Measurements from ENCODE around the gene RNASE8. TPM values are rescaled to one million over a fixed set of nuclear protein-coding genes. Genes with fewer than 3 reads are reported as not detected.

RNASE8 gene
- total and polyA plus RNA-seq, 2 of the 8 experiments (the other 6 are each of a cell fraction or from before 2014, with no cell fraction given): not detected

GRCh38 chr14:21054768-21055145 lies 2.9 kb upstream of the RNASE8 start:
- Histone ChIP-seq H2BK20ac (ENCODE audit: low read length) (no peak overlapping the region), H3K36me3 (ENCODE audit: control insufficient read depth in 2 of 4, insufficient read depth in 4 of 4, low read length in 3 of 4) (no peaks in the 10 kb centered on the region), H2AK5ac (ENCODE audit: low read depth, low read length) (no peak overlapping the region), H2AFZ (ENCODE audit: low read length) (no peak overlapping the region), H2BK15ac (ENCODE audit: low read length) (no peak overlapping the region), H3K9ac (replicated peaks in 1 of 4; ENCODE audit: extremely low read depth in 1 of 4, low read depth in 3 of 4, low read length in 3 of 4) (no peak overlapping the region), H3K18ac (ENCODE audit: extremely low read depth, low read length) (no peak overlapping the region), H4K91ac (replicated peaks; ENCODE audit: insufficient read length, low read length) (no peak overlapping the region), H4K5ac (ENCODE audit: insufficient read length, low read depth, low read length) (no peak overlapping the region), H2BK5ac (ENCODE audit: low read depth, low read length) (no peak overlapping the region), H3K14ac (ENCODE audit: insufficient read length) (no peak overlapping the region), H3K9me3 (ENCODE audit: insufficient read depth in 2 of 2, low read depth in 1 of 2, low read length in 1 of 2) (no peaks in the 10 kb centered on the region), H3K4me1 (replicated peaks in 1 of 4; ENCODE audit: control insufficient read depth in 3 of 4, insufficient read depth in 4 of 4, low read length in 3 of 4) (peaks cover 0 to 3% (median 0%) of the 10 kb centered on the region in 4 experiments; a peak in 2 of 7 replicates), H3K56ac (replicated peaks; ENCODE audit: insufficient read length, low read depth, low read length) (no peak overlapping the region), H3K23ac (ENCODE audit: insufficient read length) (no peak overlapping the region), H3K23me2 (ENCODE audit: low read depth, low read length) (no peaks in the 10 kb centered on the region), H3K27ac (ENCODE audit: low read depth, low read length) (no peak overlapping the region), H2BK120ac (replicated peaks; ENCODE audit: low read depth, low read length) (no peak overlapping the region), H3K4ac (replicated peaks; ENCODE audit: insufficient read length, low read depth, low read length) (no peak overlapping the region), H2BK12ac (ENCODE audit: low read depth, low read length) (no peak overlapping the region), H3K4me3 (ENCODE audit: extremely low read depth in 1 of 4, insufficient read depth in 2 of 4, low read depth in 3 of 4, low read length in 4 of 4) (no peak overlapping the region), H4K20me1 (replicated peaks in 1 of 2; ENCODE audit: control insufficient read depth in 1 of 2, insufficient read depth in 2 of 2, low read length in 2 of 2) (no peaks in the 10 kb centered on the region), H4K8ac (ENCODE audit: extremely low read depth, insufficient read depth, low read length) (no peak overlapping the region), H3K27me3 (replicated peaks in 1 of 4; ENCODE audit: control insufficient read depth in 3 of 4, extremely low read depth in 1 of 4, insufficient read depth in 3 of 4, low read length in 3 of 4) (no peaks in the 10 kb centered on the region; a peak in 1 of 7 replicates), H3K79me2 (ENCODE audit: control insufficient read depth in 1 of 2, insufficient read depth in 2 of 2, low read length in 2 of 2) (no peaks in the 10 kb centered on the region), H3K79me1 (ENCODE audit: low read depth, low read length) (no peaks in the 10 kb centered on the region), H3K4me2 (ENCODE audit: insufficient read depth in 1 of 2, low read depth in 2 of 2, low read length in 2 of 2) (no peak overlapping the region)
- ChIA-PET POLR2A (ENCODE audit: partially characterized antibody) (no interaction called here), CTCF (ENCODE audit: partially characterized antibody) (no interaction called here)
- FAIRE-seq (no peak), DNase-seq (ENCODE audit: low read depth in 1 of 2, low spot score in 2 of 2) (no peak)
- 76% methylated on average over 4 of the region's 4 CpGs; no CpG with 5 or more reads in 1 of the 2 experiments for WGBS, 2 experiments (ENCODE audit: extremely low coverage in 1 of 2, insufficient coverage in 1 of 2, insufficient read length in 1 of 2, insufficient replicate concordance in 2 of 2, low coverage in 1 of 2, low lambda C conversion rate in 2 of 2, missing lambda C conversion rate in 1 of 2)
- no peak for TF ChIP-seq SRF (IDR thresholded peaks at IDR 0.05; ENCODE audit: low read depth, low read length)
- no peak for TF ChIP-seq NANOG (IDR thresholded peaks at IDR 0.05; ENCODE audit: insufficient read depth, low read depth, low read length, poor library complexity, severe bottlenecking)
- no peak for TF ChIP-seq KDM5A (IDR thresholded peaks at IDR 0.05; ENCODE audit: low read length)
- TF ChIP-seq CTBP2 (IDR thresholded peaks at IDR 0.05; ENCODE audit: borderline replicate concordance, insufficient read depth, insufficient read length, low read length): no peak
- no peak for TF ChIP-seq ZNF274 (IDR thresholded peaks at IDR 0.05; ENCODE audit: borderline replicate concordance, extremely low read depth, low read length)
- no peak for TF ChIP-seq EGR1 (IDR thresholded peaks at IDR 0.05; ENCODE audit: borderline replicate concordance, low read depth, low read length)
